Measurements from ENCODE around the gene GIN1.

GIN1 gene

GRCh38 chr5:103036601-103037000 is 83.3 kb downstream of the GIN1 start:
- no peak for DNase-seq
